ENCODE data around the gene NUCB2. TPM values are rescaled to one million over a fixed set of nuclear protein-coding genes. Genes with fewer than 3 reads are reported as not detected.

NUCB2 gene
- total RNA-seq, 1 experiment from 2014 or later = 87.9 TPM

DNA sequence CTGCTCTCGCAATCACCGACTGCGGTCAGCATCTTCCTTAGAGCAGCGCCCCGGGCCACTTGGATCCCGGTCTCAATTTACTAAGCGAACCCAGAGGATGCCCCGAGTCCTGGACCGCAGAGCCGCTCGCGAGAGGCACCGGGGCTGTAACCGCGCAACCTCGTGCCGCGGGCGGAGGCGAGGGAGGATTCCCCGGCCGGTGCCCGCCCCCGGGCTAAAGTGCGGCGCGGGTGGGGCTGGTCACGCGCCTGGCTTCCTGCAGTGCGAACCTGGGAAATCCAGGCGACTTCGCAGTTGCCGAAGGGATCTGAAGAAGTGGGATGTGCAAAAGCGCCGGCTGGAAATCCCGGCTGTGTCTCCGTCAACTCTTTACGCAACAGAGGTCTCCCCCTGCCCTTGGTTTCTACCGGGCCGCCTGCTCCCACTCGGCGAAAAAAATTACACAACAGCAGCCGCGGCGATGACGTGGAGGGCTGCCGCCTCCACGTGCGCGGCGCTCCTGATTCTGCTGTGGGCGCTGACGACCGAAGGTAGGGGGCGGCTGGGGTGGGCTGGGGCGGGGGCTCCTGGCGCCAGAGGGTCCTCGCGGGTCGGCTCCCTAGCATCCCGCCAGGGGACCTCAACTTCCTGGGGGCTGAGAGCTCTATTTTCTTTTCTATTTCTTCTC is 75.1 kb downstream of the NUCB2 start, which contains the start of gene NCR3LG1:
Gene NCR3LG1 (plus strand): TSS at position 291 of the 667 bp plus-strand sequence. CDS start 170 bp downstream, at position 461.
- Histone ChIP-seq H3K36me3 (ENCODE audit: insufficient read depth, low read length) (peaks cover 14% of the 10 kb centered on the region), H3K4me1 (ENCODE audit: low read length) (peaks cover 36% of the 10 kb centered on the region), H3K9me3 (ENCODE audit: low read length) (no peaks in the 10 kb centered on the region), H4K20me1 (ENCODE audit: insufficient read depth, low read depth, low read length) (no peaks in the 10 kb centered on the region), H3K9me2 (replicated peaks; ENCODE audit: insufficient read depth, low read length) (no peaks in the 10 kb centered on the region), H3K79me2 (ENCODE audit: low read length) (peaks cover 35% of the 10 kb centered on the region), H3K27me3 (ENCODE audit: low read length) (no peaks in the 10 kb centered on the region), H3K27ac (ENCODE audit: low read length) (peak within 1 kb of the TSS; percentile 86), H3K4me3 (ENCODE audit: low read length) (peak within 1 kb of the TSS; percentile 68), H3K9ac (ENCODE audit: low read length) (peak within 1 kb of the TSS; percentile 90), H3K4me2 (ENCODE audit: low read depth, low read length, poor library complexity, severe bottlenecking) (peak within 1 kb of the TSS; percentile 80), H2AFZ (ENCODE audit: low read length) (peak within 1 kb of the TSS; percentile 88; the same call in 1 of the 2 replicates)
- peak; percentile 87 for DNase-seq

DNA sequence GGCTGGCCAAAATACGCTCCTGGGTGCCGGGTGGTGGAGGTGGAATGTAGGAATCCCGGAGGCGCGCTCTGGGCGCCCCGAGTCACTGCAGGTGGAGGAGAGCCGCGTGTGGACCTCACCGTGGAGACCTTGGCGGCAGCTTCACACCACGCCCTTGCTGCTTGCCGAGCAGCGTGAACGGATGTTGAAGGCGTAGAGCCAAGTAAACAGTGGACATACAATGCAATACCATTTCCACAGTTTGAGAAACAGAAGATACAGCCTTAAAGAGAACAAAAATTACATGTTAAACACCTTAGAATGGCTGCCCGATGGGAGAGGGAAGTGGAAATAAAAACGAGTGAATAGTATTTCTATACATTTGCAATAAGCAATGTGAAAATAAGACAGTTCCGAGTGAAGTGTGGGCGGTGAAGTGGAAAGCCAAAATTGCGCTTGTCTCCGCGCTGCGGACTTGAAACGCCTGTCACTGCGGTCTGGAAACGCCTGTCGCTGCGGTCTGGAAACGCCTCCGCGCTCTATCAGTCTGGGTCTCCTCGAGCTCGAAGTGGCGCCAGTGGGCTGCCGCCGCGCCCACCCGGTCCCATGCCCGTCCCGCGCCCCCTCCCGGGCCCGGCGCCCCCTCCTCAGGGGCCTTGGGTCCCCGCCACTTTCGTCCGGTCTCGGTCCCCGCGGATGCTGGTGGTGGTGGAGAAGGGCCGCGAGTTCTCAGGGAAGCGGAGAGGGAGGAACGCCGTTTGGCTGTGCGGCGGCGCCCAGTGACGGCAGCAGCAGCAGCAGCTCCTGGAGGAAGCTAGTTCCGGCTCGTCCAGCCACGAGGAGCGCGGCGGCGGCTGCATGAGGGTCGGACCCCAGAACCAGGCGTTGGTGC is 76.6 kb downstream of the NUCB2 start:
- no peaks in the 10 kb centered on the region for H3K9me2 ChIP-seq (replicated peaks; ENCODE audit: insufficient read depth, low read length)
- peak overlapping the region; percentile 88; the same call in 1 of the 2 replicates for H2AFZ ChIP-seq (ENCODE audit: low read length)
- H3K27ac ChIP-seq (ENCODE audit: low read length) = peak overlapping the region; percentile 86

DNA sequence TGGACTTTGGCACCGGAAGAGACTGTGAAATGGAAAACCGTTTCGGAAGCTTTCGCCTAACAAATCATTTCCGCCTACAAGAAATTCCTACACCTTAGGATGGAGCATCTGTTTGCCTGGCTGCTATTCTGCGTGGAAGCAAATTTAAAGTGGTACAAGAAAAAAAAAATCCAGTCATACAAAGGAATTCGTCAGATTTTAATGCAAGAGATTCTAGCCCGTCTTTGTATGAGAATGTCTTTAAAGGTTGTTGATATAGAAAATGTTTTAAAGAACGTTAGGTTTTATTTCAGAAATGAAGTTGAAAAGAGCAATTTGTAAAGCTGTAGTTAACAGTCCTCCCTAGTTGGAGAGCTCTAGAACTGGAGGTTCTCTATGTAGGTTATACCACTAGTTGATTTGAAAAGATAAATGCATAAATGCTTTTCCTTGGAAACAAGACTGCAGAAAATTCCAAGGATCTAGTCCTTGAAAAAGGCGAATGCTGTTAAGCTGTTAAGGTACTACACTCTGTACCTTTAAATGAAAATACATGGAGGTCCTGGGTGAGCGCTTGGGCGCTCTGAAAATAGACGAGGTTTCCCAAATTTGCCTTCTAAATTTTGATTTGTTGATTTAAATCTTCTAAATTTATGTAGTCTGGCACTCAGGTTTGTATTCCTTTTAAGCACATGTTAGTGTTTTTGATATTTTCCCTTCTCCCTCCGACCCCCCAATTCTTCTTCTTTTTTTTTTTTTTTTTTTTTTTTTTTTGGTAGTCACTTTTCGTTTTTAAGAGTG is 77.5 kb downstream of the NUCB2 start:
- peak overlapping the region; percentile 68 for H3K4me3 ChIP-seq (ENCODE audit: low read length)
- no peaks in the 10 kb centered on the region for H4K20me1 ChIP-seq (ENCODE audit: insufficient read depth, low read depth, low read length)
- no peak for DNase-seq
- no peaks in the 10 kb centered on the region for H3K9me2 ChIP-seq (replicated peaks; ENCODE audit: insufficient read depth, low read length)
- H2AFZ ChIP-seq (ENCODE audit: low read length) = peak overlapping the region; percentile 39; the same call in 1 of the 2 replicates
- H3K4me1 ChIP-seq (ENCODE audit: low read length) = peaks cover 36% of the 10 kb centered on the region
- peaks cover 57% of the 10 kb centered on the region for H3K79me2 ChIP-seq (ENCODE audit: low read length)
- peak overlapping the region; percentile 86 for H3K27ac ChIP-seq (ENCODE audit: low read length)
- peak overlapping the region; percentile 90 for H3K9ac ChIP-seq (ENCODE audit: low read length)
- no peaks in the 10 kb centered on the region for H3K27me3 ChIP-seq (ENCODE audit: low read length)
- H3K9me3 ChIP-seq (ENCODE audit: low read length) = no peaks in the 10 kb centered on the region
- peak overlapping the region; percentile 80 for H3K4me2 ChIP-seq (ENCODE audit: low read depth, low read length, poor library complexity, severe bottlenecking)
- H3K36me3 ChIP-seq (ENCODE audit: insufficient read depth, low read length) = peaks cover 38% of the 10 kb centered on the region

More for the DNA sequence above, 76.6 kb downstream of the NUCB2 start:
- DNase-seq = peak; percentile 92
- Histone ChIP-seq H3K36me3 (ENCODE audit: insufficient read depth, low read length) (peaks cover 30% of the 10 kb centered on the region), H3K79me2 (ENCODE audit: low read length) (peaks cover 50% of the 10 kb centered on the region), H3K4me3 (ENCODE audit: low read length) (peak overlapping the region; percentile 68), H3K4me2 (ENCODE audit: low read depth, low read length, poor library complexity, severe bottlenecking) (peak overlapping the region; percentile 80), H3K9ac (ENCODE audit: low read length) (peak overlapping the region; percentile 90), H3K4me1 (ENCODE audit: low read length) (peaks cover 36% of the 10 kb centered on the region), H3K9me3 (ENCODE audit: low read length) (no peaks in the 10 kb centered on the region), H4K20me1 (ENCODE audit: insufficient read depth, low read depth, low read length) (no peaks in the 10 kb centered on the region), H3K27me3 (ENCODE audit: low read length) (no peaks in the 10 kb centered on the region)

DNA sequence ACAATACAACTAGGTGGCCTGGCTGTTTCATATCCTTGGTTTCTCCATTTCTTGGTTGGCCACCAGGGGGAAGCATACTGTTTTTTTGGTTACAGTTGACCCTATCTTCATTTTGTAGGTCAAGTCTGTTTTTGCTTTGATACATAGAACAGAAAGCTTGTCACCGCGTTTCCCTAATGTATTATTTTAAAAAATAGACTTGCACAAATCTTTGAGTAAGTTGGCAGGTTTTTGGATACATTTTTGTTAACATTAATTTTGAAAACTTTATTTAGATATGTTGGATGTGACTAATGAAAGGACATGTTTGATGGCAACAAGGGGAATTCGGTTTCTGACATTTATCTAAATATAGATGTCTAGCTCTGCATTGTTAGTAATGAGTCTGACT is 78.1 kb downstream of the NUCB2 start:
- H3K9ac ChIP-seq (ENCODE audit: low read length) = 0 out of 2 replicates have a peak overlapping the region, but pooled peaks have one; percentile 4

DNA sequence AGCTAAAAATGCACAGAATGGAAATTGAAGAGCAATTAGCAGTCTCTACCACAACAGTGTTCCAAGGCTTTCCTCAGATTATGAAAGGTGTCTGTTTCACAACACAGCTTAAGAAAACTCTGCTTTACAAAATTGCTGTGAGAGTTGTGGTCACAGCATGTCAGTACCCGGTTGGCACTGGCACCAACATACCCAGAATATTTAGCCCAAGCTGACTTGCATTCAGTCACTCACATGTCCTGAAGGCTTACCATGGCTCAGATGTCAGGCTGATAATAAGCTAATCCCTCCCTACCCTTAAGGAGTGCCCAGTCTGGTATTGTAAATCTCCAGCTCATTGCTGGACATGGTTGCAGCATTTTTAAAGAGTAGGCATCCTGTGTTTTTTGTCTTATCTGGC is 90.0 kb downstream of the NUCB2 start:
- Histone ChIP-seq H3K4me2 (ENCODE audit: low read depth, low read length, poor library complexity, severe bottlenecking) (no peak overlapping the region), H3K9ac (ENCODE audit: low read length) (no peak overlapping the region), H3K27me3 (ENCODE audit: low read length) (no peaks in the 10 kb centered on the region), H3K27ac (ENCODE audit: low read length) (no peak overlapping the region), H3K36me3 (ENCODE audit: insufficient read depth, low read length) (peaks cover 91% of the 10 kb centered on the region), H4K20me1 (ENCODE audit: insufficient read depth, low read depth, low read length) (no peaks in the 10 kb centered on the region), H3K9me3 (ENCODE audit: low read length) (peaks cover 28% of the 10 kb centered on the region), H3K9me2 (replicated peaks; ENCODE audit: insufficient read depth, low read length) (no peaks in the 10 kb centered on the region), H3K4me1 (ENCODE audit: low read length) (no peaks in the 10 kb centered on the region), H3K4me3 (ENCODE audit: low read length) (no peak overlapping the region), H3K79me2 (ENCODE audit: low read length) (peaks cover 53% of the 10 kb centered on the region), H2AFZ (ENCODE audit: low read length) (no peak overlapping the region)
- no peak for DNase-seq

More for the DNA sequence above, 78.1 kb downstream of the NUCB2 start:
- Histone ChIP-seq H3K27ac (ENCODE audit: low read length) (peak overlapping the region; percentile 86), H3K4me2 (ENCODE audit: low read depth, low read length, poor library complexity, severe bottlenecking) (peak overlapping the region; percentile 80), H3K79me2 (ENCODE audit: low read length) (peaks cover 62% of the 10 kb centered on the region), H3K36me3 (ENCODE audit: insufficient read depth, low read length) (peaks cover 43% of the 10 kb centered on the region), H3K9me3 (ENCODE audit: low read length) (no peaks in the 10 kb centered on the region), H2AFZ (ENCODE audit: low read length) (no peak overlapping the region), H3K9me2 (replicated peaks; ENCODE audit: insufficient read depth, low read length) (no peaks in the 10 kb centered on the region), H3K4me1 (ENCODE audit: low read length) (peaks cover 36% of the 10 kb centered on the region), H3K4me3 (ENCODE audit: low read length) (peak overlapping the region; percentile 68), H3K27me3 (ENCODE audit: low read length) (no peaks in the 10 kb centered on the region), H4K20me1 (ENCODE audit: insufficient read depth, low read depth, low read length) (no peaks in the 10 kb centered on the region)
- DNase-seq = peak; percentile 94

DNA sequence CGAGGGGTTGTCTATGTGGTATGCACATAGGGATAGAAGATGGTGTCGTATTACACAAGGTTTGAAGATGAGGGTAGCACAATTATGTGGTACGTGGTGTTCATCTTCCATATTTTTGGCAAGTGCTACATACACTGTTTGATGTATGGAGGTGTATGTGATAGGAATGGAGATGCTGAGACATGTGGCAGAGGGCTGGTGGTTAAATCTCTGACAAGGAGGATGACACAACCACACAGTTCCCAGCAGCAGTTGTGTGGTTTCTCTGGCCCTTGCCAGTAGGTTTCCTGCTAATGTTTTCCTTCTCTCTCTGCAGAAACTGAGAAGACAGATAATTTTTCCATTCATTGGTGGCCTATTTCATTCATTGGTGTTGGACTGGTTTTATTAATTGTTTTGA is 92.0 kb downstream of the NUCB2 start:
- Histone ChIP-seq H3K79me2 (ENCODE audit: low read length) (peaks cover 38% of the 10 kb centered on the region), H3K27ac (ENCODE audit: low read length) (no peak overlapping the region), H4K20me1 (ENCODE audit: insufficient read depth, low read depth, low read length) (no peaks in the 10 kb centered on the region), H3K36me3 (ENCODE audit: insufficient read depth, low read length) (peaks cover 98% of the 10 kb centered on the region), H3K27me3 (ENCODE audit: low read length) (no peaks in the 10 kb centered on the region), H3K4me1 (ENCODE audit: low read length) (no peaks in the 10 kb centered on the region), H3K4me3 (ENCODE audit: low read length) (no peak overlapping the region), H3K9ac (ENCODE audit: low read length) (no peak overlapping the region), H3K4me2 (ENCODE audit: low read depth, low read length, poor library complexity, severe bottlenecking) (no peak overlapping the region), H2AFZ (ENCODE audit: low read length) (no peak overlapping the region), H3K9me3 (ENCODE audit: low read length) (peaks cover 36% of the 10 kb centered on the region), H3K9me2 (replicated peaks; ENCODE audit: insufficient read depth, low read length) (no peaks in the 10 kb centered on the region)
- no peak for DNase-seq

DNA sequence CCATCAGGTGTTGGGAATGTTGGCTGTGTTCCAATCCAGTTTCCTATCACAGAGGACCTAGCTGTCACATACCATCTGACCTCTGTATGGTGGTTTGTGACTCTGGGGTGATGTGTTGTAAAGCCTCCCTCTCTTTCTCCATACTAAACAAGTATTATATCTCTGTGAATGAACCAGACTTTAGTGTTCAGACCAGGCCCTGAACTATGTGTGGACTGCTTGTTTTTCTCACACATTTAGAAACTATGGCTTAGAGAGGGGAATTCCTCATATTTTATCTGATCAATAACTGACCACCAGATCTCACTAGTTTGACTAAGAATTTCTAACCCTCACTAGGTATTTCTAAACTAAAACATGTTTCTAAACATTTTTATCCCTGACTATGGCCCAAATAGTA is 92.6 kb downstream of the NUCB2 start:
- Histone ChIP-seq H3K9me2 (replicated peaks; ENCODE audit: insufficient read depth, low read length) (no peaks in the 10 kb centered on the region), H3K4me3 (ENCODE audit: low read length) (no peak overlapping the region), H3K9ac (ENCODE audit: low read length) (no peak overlapping the region), H3K27me3 (ENCODE audit: low read length) (no peaks in the 10 kb centered on the region), H3K79me2 (ENCODE audit: low read length) (peaks cover 33% of the 10 kb centered on the region), H3K4me1 (ENCODE audit: low read length) (no peaks in the 10 kb centered on the region), H3K36me3 (ENCODE audit: insufficient read depth, low read length) (peaks cover 98% of the 10 kb centered on the region), H3K9me3 (ENCODE audit: low read length) (peaks cover 36% of the 10 kb centered on the region), H2AFZ (ENCODE audit: low read length) (no peak overlapping the region), H4K20me1 (ENCODE audit: insufficient read depth, low read depth, low read length) (no peaks in the 10 kb centered on the region), H3K4me2 (ENCODE audit: low read depth, low read length, poor library complexity, severe bottlenecking) (no peak overlapping the region), H3K27ac (ENCODE audit: low read length) (no peak overlapping the region)
- DNase-seq = no peak
